A549 (cell line): Measurements from ENCODE around the gene LAMTOR2. TPM values are rescaled to one million over a fixed set of nuclear protein-coding genes. Genes with fewer than 3 reads are reported as not detected.

ENCODE experiments used
- ATAC-seq, 2 experiments: fragments of 200-7000 bp in 1 of 2; fragments of >200 bp in 1 of 2; cut with Nextera tagmentation in 1 of 2; cut with Tn5 transposase in 1 of 2; 3 replicates each; pipeline versions ENCODE4 v1.8.0 to v1.9.1; 2018 to 2020; ENCODE audit warnings: mild to moderate bottlenecking in 1 of 2, moderate library complexity in 1 of 2
- CTCF ChIA-PET: fragments of 300-600 bp; sonication (Branson Sonifier 250); formaldehyde crosslinking; extraction: SDS; loops from one replicate; lab custom pipeline; 2021; ENCODE audit warnings: antibody characterized with exemption, inconsistent platforms; lab: Yijun Ruan, JAX
- POLR2A ChIA-PET: fragments of 350-600 bp; formaldehyde crosslinking; extraction: SDS; loops from one replicate; lab custom pipeline; 2021; ENCODE audit warnings: antibody characterized with exemption, inconsistent platforms; lab: Yijun Ruan, JAX
- DNase-seq, 2 experiments: peaks; one replicate each; pipeline versions ENCODE4 v3.0.0 to v3.0.0-alpha.2; 2011 to 2016; ENCODE audit warnings: low read depth in 1 of 2, low spot score in 1 of 2
- FAIRE-seq: peaks from 2 replicates; lab custom pipeline; 2011; peaks lifted over from hg19 to GRCh38; lab: Jason Lieb, UNC
- H3K27ac ChIP-seq, 2 experiments: fragments of >200 bp; sonication (Bioruptor Twin); formaldehyde crosslinking; 3 replicates each; pipeline ENCODE4 v1.5.1; 2016 to 2017
- H3K4me1 ChIP-seq: fragments of >200 bp; sonication (Bioruptor Twin); formaldehyde crosslinking; 3 replicates; pipeline ENCODE4 v1.6.1; 2016
- H3K4me2 ChIP-seq: fragments of >200 bp; sonication (Bioruptor Twin); formaldehyde crosslinking; 3 replicates; pipeline ENCODE4 v1.6.1; 2016
- H3K4me3 ChIP-seq: fragments of >200 bp; sonication (Bioruptor Twin); formaldehyde crosslinking; 3 replicates; pipeline ENCODE4 v1.5.1; 2016
- H3K9me3 ChIP-seq: fragments of >200 bp; sonication (Bioruptor Twin); formaldehyde crosslinking; 3 replicates; pipeline ENCODE4 v1.6.1; 2016
- ATOH8 ChIP-seq: fragments of 250-450 bp; sonication (Bioruptor Pico); IDR thresholded peaks from 2 replicates; pipeline ENCODE4 v1.5.0; 2020; ENCODE audit warnings: low read depth, mild to moderate bottlenecking, moderate library complexity
- BCL3 ChIP-seq: fragments of >200 bp; sonication (Bioruptor Twin); formaldehyde crosslinking; IDR thresholded peaks from 3 replicates; pipeline ENCODE4 v1.6.1; 2016
- CBX2 ChIP-seq: fragments of 200-600 bp; sonication (generic); IDR thresholded peaks from 2 replicates; pipeline ENCODE4 v1.6.1; 2016; ENCODE audit warnings: low read depth, mild to moderate bottlenecking, borderline replicate concordance
- CEBPB ChIP-seq, 2 experiments: fragments of >200 bp in 1 of 2; sonication (Bioruptor Twin) in 1 of 2; formaldehyde crosslinking in 1 of 2; IDR thresholded peaks; 2 replicates each; pipeline ENCODE4 v1.6.1; 2012 to 2016
- CHD4 ChIP-seq: fragments of 200-600 bp; sonication (generic); IDR thresholded peaks from 2 replicates; pipeline ENCODE4 v1.6.1; 2016; ENCODE audit warnings: antibody characterized with exemption, mild to moderate bottlenecking, borderline replicate concordance
- CTCF ChIP-seq: fragments of >200 bp; sonication (Bioruptor Twin); formaldehyde crosslinking; IDR thresholded peaks from 3 replicates; pipeline ENCODE4 v1.5.1; 2016
- EP300 ChIP-seq, 2 experiments: fragments of >200 bp; sonication (Bioruptor Twin); formaldehyde crosslinking; IDR thresholded peaks; 2 replicates in 1 of 2; 3 replicates in 1 of 2; pipeline ENCODE4 v1.6.1; 2016 to 2017
- ESRRA ChIP-seq: fragments of 150-350 bp; IDR thresholded peaks from 2 replicates; pipeline ENCODE4 v1.6.1; 2014; ENCODE audit warnings: mild to moderate bottlenecking, low read length, borderline replicate concordance
- FOSB ChIP-seq: fragments of 250-450 bp; sonication (Bioruptor Pico); IDR thresholded peaks from 2 replicates; pipeline ENCODE4 v1.5.0; 2020; ENCODE audit warnings: mild to moderate bottlenecking, moderate library complexity
- FOSL2 ChIP-seq, 2 experiments: fragments of 450-650 bp in 1 of 2; fragments of >200 bp in 1 of 2; sonication (Bioruptor Twin) in 1 of 2; formaldehyde crosslinking; IDR thresholded peaks; 2 replicates each; pipeline versions ENCODE4 v1.5.0 to v1.6.1; 2016 to 2020; ENCODE audit warnings: mild to moderate bottlenecking in 1 of 2, moderate library complexity in 1 of 2
- HDAC2 ChIP-seq: fragments of 200-600 bp; sonication (generic); IDR thresholded peaks from 2 replicates; pipeline ENCODE4 v1.6.1; 2016
- HES2 ChIP-seq: fragments of >200 bp; sonication (Bioruptor Twin); formaldehyde crosslinking; IDR thresholded peaks from 2 replicates; pipeline ENCODE4 v1.6.1; 2016
- HMGXB4 ChIP-seq: fragments of 250-450 bp; sonication (Bioruptor Pico); IDR thresholded peaks from 2 replicates; pipeline ENCODE4 v1.5.0; 2021; ENCODE audit warnings: mild to moderate bottlenecking, moderate library complexity, borderline replicate concordance
- HOXB13 ChIP-seq: fragments of 250-450 bp; sonication (Bioruptor Pico); IDR thresholded peaks from 2 replicates; pipeline ENCODE4 v1.5.0; 2020; ENCODE audit warnings: low read depth, mild to moderate bottlenecking, moderate library complexity
- HOXB5 ChIP-seq: fragments of 250-450 bp; sonication (Bioruptor Pico); IDR thresholded peaks from 2 replicates; pipeline ENCODE4 v1.5.0; 2020; ENCODE audit warnings: mild to moderate bottlenecking, moderate library complexity
- JUN ChIP-seq, 2 experiments: fragments of >200 bp; sonication (Bioruptor Twin); formaldehyde crosslinking; IDR thresholded peaks; 2 replicates in 1 of 2; 3 replicates in 1 of 2; pipeline ENCODE4 v1.6.1; 2016 to 2017
- JUNB ChIP-seq: fragments of >200 bp; sonication (Bioruptor Twin); formaldehyde crosslinking; IDR thresholded peaks from 2 replicates; pipeline ENCODE4 v1.6.1; 2016
- KDM5A ChIP-seq: fragments of 200-600 bp; sonication (generic); IDR thresholded peaks from 2 replicates; pipeline ENCODE4 v1.6.1; 2016; ENCODE audit warnings: antibody characterized with exemption, mild to moderate bottlenecking
- NFE2L2 ChIP-seq: fragments of 150-350 bp; conservative IDR thresholded peaks from 2 replicates; pipeline ENCODE4 v1.6.1; 2014; ENCODE audit warnings: low read length
- REST ChIP-seq: fragments of 200-600 bp; sonication (generic); IDR thresholded peaks from 2 replicates; pipeline ENCODE4 v1.6.1; 2016; ENCODE audit warnings: antibody characterized with exemption, mild to moderate bottlenecking, moderate library complexity
- RFX5 ChIP-seq: fragments of 450-650 bp; IDR thresholded peaks from 2 replicates; pipeline ENCODE4 v1.7.1; 2014; ENCODE audit warnings: antibody characterized with exemption, mild to moderate bottlenecking, moderate library complexity
- ZSCAN20 ChIP-seq: fragments of 250-450 bp; sonication (Bioruptor Pico); IDR thresholded peaks from 2 replicates; pipeline ENCODE4 v1.8.0; 2022; ENCODE audit warnings: mild to moderate bottlenecking, moderate library complexity
- WGBS: methylation state at CpG from one replicate; pipeline ENCODE4 v1.1.6; 2017; ENCODE audit errors: missing lambda C conversion rate; 5-methylcytosine and 5-hydroxymethylcytosine counted together
- polyA plus RNA-seq, 4 experiments: library from polyadenylated mRNA; depleted of rRNA in 3 of 4; stranded (reverse); fragments of >200 nt; fragmentation: RNase III in 1 of 4; extraction: RNeasy Plus Mini Kit Qiagen cat#74134 plus additional on column Dnase treatment in 1 of 4; gene quantifications; 2 replicates in 3 of 4; 3 replicates in 1 of 4; pipeline ENCODE4 v1.2.3, GENCODE V29; 2011 to 2017

Gene LAMTOR2
- polyA plus RNA-seq, 2 of the 4 experiments (the other 2 are of a cell fraction), result 63.0 to 171 TPM

GRCh38 chr1:156103521-156103947, 49.0 kb downstream of the LAMTOR2 start:
- no peak overlapping the region for H3K4me3 ChIP-seq
- ChIA-PET CTCF (interaction anchor here (0.6 to 29.4 kb wide), 6 partner anchors 10 to 165 kb away, joined by 3 to 2239 read pairs (median 4); partner anchors contain the start of genes LMNA, MEX3A and SEMA4A), POLR2A (interaction anchor here (3.0 to 6.0 kb wide), 2 partner anchors 12 to 25 kb away, joined by 15 to 49 read pairs; partner anchors contain the start of gene LMNA)
- peaks cover 85% of the 10 kb centered on the region for H3K4me1 ChIP-seq
- TF ChIP-seq CTCF (no peak), KDM5A (no peak), FOSL2 (IDR thresholded peaks at IDR 0.05) (no peak), FOSL2 (CRISPR knock-in tag; IDR thresholded peaks at IDR 0.05) (peak; percentile 47)
- 63% methylated on average over 9 of the region's 9 CpGs for WGBS
- ATAC-seq (no peak), FAIRE-seq (no peak), DNase-seq (no peak)
- H3K4me2 ChIP-seq, result peak overlapping the region; percentile 98
- peak overlapping the region; percentile 92 to 96 for H3K27ac ChIP-seq
- H3K9me3 ChIP-seq, result no peaks in the 10 kb centered on the region

- peaks cover 92% of the 10 kb centered on the region for H3K4me1 ChIP-seq
- no peaks in the 10 kb centered on the region for H3K9me3 ChIP-seq
- POLR2A ChIA-PET, result interaction anchor here (3.0 to 6.0 kb wide), 3 partner anchors 11 to 24 kb away, joined by 15 to 49 read pairs (median 32); partner anchors contain the start of gene LMNA
- FAIRE-seq, result no peak
- CTCF ChIA-PET, result interaction anchor here (1.3 to 29.4 kb wide), 6 partner anchors 8 to 121 kb away, joined by 3 to 2239 read pairs (median 10); partner anchors contain the start of genes LMNA and SEMA4A
- 37% methylated on average over 15 of the region's 15 CpGs for WGBS
- H3K4me2 ChIP-seq, result peak overlapping the region; percentile 98
- DNase-seq, result peak; percentile 85 to 87
- no peak overlapping the region for H3K4me3 ChIP-seq
- no peak for TF ChIP-seq CEBPB (IDR thresholded peaks at IDR 0.05)
- TF ChIP-seq REST, result no peak
- TF ChIP-seq HDAC2, result no peak
- no peak for TF ChIP-seq NFE2L2
- TF ChIP-seq HES2, result no peak
- TF ChIP-seq HMGXB4 (CRISPR knock-in tag), result no peak
- no peak for TF ChIP-seq ZSCAN20 (CRISPR knock-in tag)
- no peak for TF ChIP-seq ATOH8 (CRISPR knock-in tag)
- TF ChIP-seq JUN (IDR thresholded peaks at IDR 0.05), result no peak
- no peak for TF ChIP-seq EP300 (IDR thresholded peaks at IDR 0.05)
- TF ChIP-seq HOXB13, result peak; percentile 67; the same call in 1 of the 2 replicates
- 0 out of 2 replicates have a peak, but pooled peaks have one; percentile 63 for TF ChIP-seq HOXB5
- TF ChIP-seq ESRRA, result no peak
- TF ChIP-seq CBX2, result no peak
- TF ChIP-seq FOSB (CRISPR knock-in tag), result 0 out of 2 replicates have a peak, but pooled peaks have one; percentile 12
- TF ChIP-seq BCL3, result no peak
- no peak for TF ChIP-seq RFX5
- TF ChIP-seq CHD4, result no peak
- TF ChIP-seq JUNB, result no peak
- TF ChIP-seq, all 56 proteins: peak for 3
- peak overlapping the region; percentile 92 to 96 for H3K27ac ChIP-seq
- peak; percentile 46 to 66; a peak in 5 of 6 replicates for ATAC-seq
These were observed 49.7 kb downstream of the LAMTOR2 start for GRCh38 chr1:156104065-156104810.
